HG03469 (cell line): ENCODE measurements around the gene ADAMTS16.

Experiments
- ATAC-seq: cut with Tn5 transposase; IDR thresholded peaks from one replicate; pipeline ENCODE4 v1.9.1; 2021; ENCODE audit warnings: mild to moderate bottlenecking, moderate library complexity, moderate number of reproducible peaks; ENCODE audit not compliant: unreplicated experiment

ADAMTS16 gene

GRCh38 chr5:5140479-5141338 lies 579 bp downstream of the ADAMTS16 start:
- ATAC-seq: no peak

GRCh38 chr5:5141339-5141599 lies 1.1 kb downstream of the ADAMTS16 start:
- ATAC-seq: no peak

GRCh38 chr5:5141625-5142525 lies 1.7 kb downstream of the ADAMTS16 start:
- ATAC-seq: no peak

GRCh38 chr5:5144441-5144840 lies 4.3 kb downstream of the ADAMTS16 start:
- ATAC-seq: no peak

GRCh38 chr5:5145651-5146529 lies 5.8 kb downstream of the ADAMTS16 start:
- ATAC-seq: no peak

- ATAC-seq: no peak
These were observed 6.5 kb downstream of the ADAMTS16 start for GRCh38 chr5:5146530-5147160.

- no peak for ATAC-seq
These were observed 9.0 kb downstream of the ADAMTS16 start for GRCh38 chr5:5149154-5149553.

- no peak for ATAC-seq
These were observed 10.5 kb downstream of the ADAMTS16 start for GRCh38 chr5:5150667-5151066.

- ATAC-seq: no peak
These were observed 14.6 kb downstream of the ADAMTS16 start for GRCh38 chr5:5154733-5155132.

GRCh38 chr5:5155617-5156016 lies 15.5 kb downstream of the ADAMTS16 start:
- ATAC-seq: no peak

GRCh38 chr5:5156471-5157082 lies 16.4 kb downstream of the ADAMTS16 start:
- no peak for ATAC-seq

GRCh38 chr5:5158472-5158895 lies 18.4 kb downstream of the ADAMTS16 start:
- no peak for ATAC-seq

GRCh38 chr5:5159282-5160103 lies 19.4 kb downstream of the ADAMTS16 start:
- no peak for ATAC-seq

GRCh38 chr5:5164163-5164562 lies 24.0 kb downstream of the ADAMTS16 start:
- no peak for ATAC-seq

- no peak for ATAC-seq
These were observed 25.4 kb downstream of the ADAMTS16 start for GRCh38 chr5:5165541-5166002.

- ATAC-seq: no peak
These were observed 29.3 kb downstream of the ADAMTS16 start for GRCh38 chr5:5169466-5169865.

- ATAC-seq: no peak
These were observed 38.0 kb downstream of the ADAMTS16 start for GRCh38 chr5:5178136-5178535.

- ATAC-seq: no peak
These were observed 38.5 kb downstream of the ADAMTS16 start for GRCh38 chr5:5178580-5178979.

GRCh38 chr5:5179079-5179478 lies 38.9 kb downstream of the ADAMTS16 start:
- no peak for ATAC-seq
